H1 (cell line): ENCODE measurements around the gene RFXANK. TPM values are rescaled to one million over a fixed set of nuclear protein-coding genes. Genes with fewer than 3 reads are reported as not detected.

ENCODE experiments used
- CTCF ChIA-PET: fragments of 300-600 bp; sonication (Branson Sonifier 250); formaldehyde crosslinking; loops from one replicate; lab custom pipeline; 2021; ENCODE audit not compliant: partially characterized antibody; lab: Charles Lee
- POLR2A ChIA-PET: fragments of 300-600 bp; sonication (Branson Sonifier 250); formaldehyde crosslinking; loops from one replicate; lab custom pipeline; 2021; ENCODE audit warnings: inconsistent platforms; ENCODE audit not compliant: partially characterized antibody; lab: Charles Lee
- DNase-seq, 2 experiments: peaks; one replicate each; pipeline versions ENCODE4 v3.0.0 to v3.0.0-alpha.2; 2010 to 2022; ENCODE audit warnings: low spot score in 2 of 2, low read depth in 1 of 2, mixed read lengths in 1 of 2
- FAIRE-seq: peaks from 2 replicates; lab custom pipeline; 2011; peaks lifted over from hg19 to GRCh38; lab: Jason Lieb, UNC
- H2AFZ ChIP-seq: 2 replicates; pipeline ENCODE4 v1.8.1; 2012; ENCODE audit warnings: low read length, inconsistent platforms
- H2AK5ac ChIP-seq: 2 replicates; pipeline ENCODE4 v1.6.1; 2013; ENCODE audit warnings: low read depth, low read length
- H2BK120ac ChIP-seq: replicated peaks from 2 replicates; pipeline ENCODE3; 2013; ENCODE audit warnings: low read depth, low read length, inconsistent platforms
- H2BK12ac ChIP-seq: 2 replicates; pipeline ENCODE4 v1.6.1; 2013; ENCODE audit warnings: low read depth, low read length
- H2BK15ac ChIP-seq: 2 replicates; pipeline ENCODE4 v1.6.1; 2013; ENCODE audit warnings: low read length
- H2BK20ac ChIP-seq: 2 replicates; pipeline ENCODE4 v1.6.1; 2013; ENCODE audit warnings: low read length
- H2BK5ac ChIP-seq: 2 replicates; pipeline ENCODE4 v1.6.1; 2013; ENCODE audit warnings: low read depth, low read length
- H3K14ac ChIP-seq: 2 replicates; pipeline ENCODE4 v1.6.1; 2013; ENCODE audit warnings: inconsistent platforms; ENCODE audit not compliant: insufficient read length
- H3K18ac ChIP-seq: 2 replicates; pipeline ENCODE4 v1.6.1; 2013; ENCODE audit warnings: low read length; ENCODE audit errors: extremely low read depth
- H3K23ac ChIP-seq: 2 replicates; pipeline ENCODE4 v1.6.1; 2013; ENCODE audit warnings: inconsistent platforms; ENCODE audit not compliant: insufficient read length
- H3K23me2 ChIP-seq: 2 replicates; pipeline ENCODE4 v1.6.1; 2013; ENCODE audit warnings: low read depth, low read length
- H3K27ac ChIP-seq: 2 replicates; pipeline ENCODE4 v1.6.1; 2011; ENCODE audit warnings: low read depth, low read length, inconsistent platforms
- H3K27me3 ChIP-seq, 4 experiments: replicated peaks in 1 of 4; 1 replicate in 1 of 4; 2 replicates in 3 of 4; pipeline versions ENCODE4 v1.6.1 to v1.8.1; 2011 to 2013; ENCODE audit warnings: low read length in 3 of 4, mild to moderate bottlenecking in 3 of 4, inconsistent platforms in 2 of 4, mixed read lengths in 2 of 4, moderate library complexity in 1 of 4; ENCODE audit not compliant: control insufficient read depth in 3 of 4, insufficient read depth in 3 of 4; ENCODE audit errors: extremely low read depth in 1 of 4
- H3K36me3 ChIP-seq, 4 experiments: 2 replicates each; pipeline versions ENCODE4 v1.6.1 to v1.8.1; 2011 to 2013; ENCODE audit warnings: mild to moderate bottlenecking in 4 of 4, low read length in 3 of 4, moderate library complexity in 2 of 4, control low read depth in 1 of 4, inconsistent platforms in 1 of 4; ENCODE audit not compliant: insufficient read depth in 4 of 4, control insufficient read depth in 2 of 4
- H3K4ac ChIP-seq: replicated peaks from 2 replicates; pipeline ENCODE3; 2013; ENCODE audit warnings: low read length, low read depth, mixed read lengths, inconsistent platforms; ENCODE audit not compliant: insufficient read length
- H3K4me1 ChIP-seq, 4 experiments: replicated peaks in 1 of 4; 1 replicate in 1 of 4; 2 replicates in 3 of 4; pipeline versions ENCODE4 v1.6.1 to v1.8.1; 2011 to 2013; ENCODE audit warnings: low read length in 3 of 4, inconsistent platforms in 2 of 4, mixed read lengths in 1 of 4; ENCODE audit not compliant: insufficient read depth in 4 of 4, control insufficient read depth in 3 of 4
- H3K4me2 ChIP-seq, 2 experiments: 2 replicates each; pipeline versions ENCODE4 v1.6.1 to v1.8.1; 2011 to 2013; ENCODE audit warnings: low read depth in 2 of 2, low read length in 2 of 2, control low read depth in 1 of 2, inconsistent platforms in 1 of 2, mild to moderate bottlenecking in 1 of 2; ENCODE audit not compliant: insufficient read depth in 1 of 2
- H3K4me3 ChIP-seq, 4 experiments: fragments of 200-600, 300-600 bp in 1 of 4; sonication (generic), shearing (Covaris generic), sonication (Bioruptor Twin) in 1 of 4; 2 replicates each; pipeline versions ENCODE4 v1.5.1 to v1.8.1; 2011 to 2016; ENCODE audit warnings: low read length in 4 of 4, low read depth in 3 of 4, control low read depth in 2 of 4, inconsistent platforms in 2 of 4, mild to moderate bottlenecking in 2 of 4, mixed read lengths in 1 of 4, moderate library complexity in 1 of 4; ENCODE audit not compliant: insufficient read depth in 2 of 4; ENCODE audit errors: extremely low read depth in 1 of 4
- H3K56ac ChIP-seq: replicated peaks from 2 replicates; pipeline ENCODE3; 2013; ENCODE audit warnings: low read depth, mild to moderate bottlenecking, mixed read lengths, low read length, inconsistent platforms; ENCODE audit not compliant: insufficient read length
- H3K79me1 ChIP-seq: 2 replicates; pipeline ENCODE4 v1.6.1; 2013; ENCODE audit warnings: low read depth, low read length, control low read depth
- H3K79me2 ChIP-seq, 2 experiments: 2 replicates each; pipeline versions ENCODE4 v1.6.1 to v1.8.1; 2012 to 2013; ENCODE audit warnings: low read length in 2 of 2, mild to moderate bottlenecking in 2 of 2, inconsistent platforms in 1 of 2; ENCODE audit not compliant: insufficient read depth in 2 of 2, control insufficient read depth in 1 of 2
- H3K9ac ChIP-seq, 4 experiments: replicated peaks in 1 of 4; 1 replicate in 1 of 4; 2 replicates in 3 of 4; pipeline versions ENCODE4 v1.6.1 to v1.8.1; 2011 to 2013; ENCODE audit warnings: low read depth in 3 of 4, low read length in 3 of 4, control low read depth in 2 of 4, mild to moderate bottlenecking in 2 of 4, moderate library complexity in 2 of 4, inconsistent platforms in 1 of 4; ENCODE audit errors: extremely low read depth in 1 of 4
- H3K9me3 ChIP-seq, 2 experiments: 2 replicates each; pipeline versions ENCODE4 v1.6.1 to v1.8.1; 2012 to 2013; ENCODE audit warnings: mild to moderate bottlenecking in 2 of 2, moderate library complexity in 2 of 2, control low read depth in 1 of 2, inconsistent platforms in 1 of 2, low read depth in 1 of 2, low read length in 1 of 2, mixed read lengths in 1 of 2; ENCODE audit not compliant: insufficient read depth in 2 of 2
- H4K20me1 ChIP-seq, 2 experiments: replicated peaks in 1 of 2; 2 replicates each; pipeline versions ENCODE3 to v1.8.1; 2011 to 2013; ENCODE audit warnings: inconsistent platforms in 2 of 2, low read length in 2 of 2, mild to moderate bottlenecking in 1 of 2; ENCODE audit not compliant: insufficient read depth in 2 of 2, control insufficient read depth in 1 of 2
- H4K5ac ChIP-seq: 2 replicates; pipeline ENCODE4 v1.6.1; 2013; ENCODE audit warnings: low read length, low read depth, mixed read lengths, inconsistent platforms; ENCODE audit not compliant: insufficient read length
- H4K8ac ChIP-seq: 2 replicates; pipeline ENCODE4 v1.8.0; 2013; ENCODE audit warnings: mild to moderate bottlenecking, moderate library complexity, low read length, inconsistent platforms; ENCODE audit not compliant: insufficient read depth; ENCODE audit errors: extremely low read depth
- H4K91ac ChIP-seq: replicated peaks from 2 replicates; pipeline ENCODE3; 2013; ENCODE audit warnings: low read length, mixed read lengths, inconsistent platforms; ENCODE audit not compliant: insufficient read length
- CHD2 ChIP-seq: IDR thresholded peaks from 2 replicates; pipeline ENCODE4 v1.6.1; 2012; ENCODE audit warnings: low read length, improper control_type of control experiment
- EP300 ChIP-seq, 2 experiments: IDR thresholded peaks; 1 replicate in 1 of 2; 2 replicates in 1 of 2; pipeline ENCODE4 v1.6.1; 2011 to 2012; ENCODE audit warnings: low read depth in 2 of 2, low read length in 2 of 2, mild to moderate bottlenecking in 2 of 2, borderline replicate concordance in 1 of 2, inconsistent platforms in 1 of 2, moderate library complexity in 1 of 2
- NANOG ChIP-seq: IDR thresholded peaks from 2 replicates; pipeline ENCODE4 v1.6.1; 2011; ENCODE audit warnings: low read length, low read depth, mild to moderate bottlenecking, inconsistent platforms; ENCODE audit not compliant: insufficient read depth, poor library complexity, severe bottlenecking
- RFX5 ChIP-seq: IDR thresholded peaks from 2 replicates; pipeline ENCODE4 v1.6.1; 2011; ENCODE audit warnings: low read depth, low read length, improper control_type of control experiment, borderline replicate concordance
- TCF12 ChIP-seq: IDR thresholded peaks from 2 replicates; pipeline ENCODE4 v1.6.1; 2011; ENCODE audit warnings: low read depth, mild to moderate bottlenecking, low read length
- WGBS, 2 experiments: shearing (Covaris generic) in 1 of 2; methylation state at CpG; one replicate each; pipeline versions ENCODE4 v1.1.6 to v1.1.7; 2013 to 2015; ENCODE audit warnings: low lambda C conversion rate in 2 of 2, mixed read lengths in 2 of 2, inconsistent platforms in 1 of 2, low coverage in 1 of 2, missing lambda C conversion rate in 1 of 2; ENCODE audit not compliant: insufficient replicate concordance in 2 of 2, insufficient coverage in 1 of 2, insufficient read length in 1 of 2; ENCODE audit errors: extremely low coverage in 1 of 2, missing lambda C conversion rate in 1 of 2; 5-methylcytosine and 5-hydroxymethylcytosine counted together
- polyA plus RNA-seq, 7 experiments: library from polyadenylated mRNA; depleted of rRNA in 3 of 7; stranded (reverse) in 5 of 7; unstranded in 2 of 7; fragments of >200 nt in 5 of 7; fragments of 200-250 nt in 2 of 7; gene quantifications; 1 replicate in 5 of 7; 2 replicates in 1 of 7; 4 replicates in 1 of 7; pipeline versions ENCODE4 v1.2.1 to v1.2.3, GENCODE V29; 2011 to 2013; ENCODE audit warnings: missing spikeins in 2 of 7, mixed read lengths in 2 of 7
- total RNA-seq: library from RNA; stranded (reverse); fragmentation: NEBNext Ultra II Directional; extraction: Animal tissue kit (Norgen Biotek cat#: 25700); gene quantifications from 2 replicates; pipeline ENCODE4 v1.2.1, GENCODE V29; 2021

The RFXANK gene
- total and polyA plus RNA-seq, 2 of the 8 experiments (the other 6 are each of a cell fraction or from before 2014, with no cell fraction given): 72.9 to 87.5 TPM

DNA sequence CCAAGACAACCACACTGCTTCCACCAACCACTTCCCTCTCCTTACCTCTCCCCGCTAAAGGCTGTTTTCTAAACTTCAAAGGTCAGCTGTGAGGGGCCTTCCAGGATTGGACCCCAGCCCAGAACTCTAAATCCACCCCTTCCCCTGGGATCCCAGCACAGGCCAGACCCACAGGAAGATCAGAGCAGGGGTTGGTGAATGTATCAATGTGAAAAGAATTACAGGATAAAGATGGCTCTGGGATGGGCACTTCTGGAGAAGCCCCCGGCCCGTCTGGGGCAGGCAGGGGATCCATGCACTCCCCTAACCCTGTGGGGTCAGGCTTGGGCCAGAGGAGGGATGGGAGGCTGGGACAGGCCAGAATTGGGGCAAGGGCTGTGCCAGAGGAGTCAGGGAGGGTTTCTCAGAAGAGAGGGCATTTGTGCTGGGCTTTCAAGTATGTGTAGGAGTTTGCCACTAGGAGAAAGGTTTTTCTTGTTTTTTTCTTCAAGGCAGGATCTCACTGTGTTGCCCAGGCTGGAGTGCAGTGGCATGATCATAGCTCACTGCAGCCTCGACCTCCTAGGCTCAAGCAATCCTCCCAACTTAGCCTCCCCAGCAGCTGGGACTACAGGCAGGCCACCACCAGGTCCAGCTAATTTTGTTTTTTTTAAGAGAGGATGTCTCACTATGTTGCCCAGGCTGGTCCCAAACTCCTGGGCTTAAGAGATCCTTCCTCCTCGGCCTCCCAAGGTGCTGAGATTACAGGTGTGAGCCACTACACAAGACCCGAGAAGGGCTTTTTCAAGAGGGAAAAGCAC, 21.0 kb upstream of the RFXANK start:
- Histone ChIP-seq H2AFZ (no peak overlapping the region), H3K36me3 (no peaks in the 10 kb centered on the region; a peak in 1 of 8 replicates), H4K20me1 (peaks cover 0 to 8% of the 10 kb centered on the region in 2 experiments), H2BK120ac (no peak overlapping the region), H2BK12ac (0 out of 2 replicates have a peak overlapping the region, but pooled peaks have one; percentile 11), H3K23ac (no peak overlapping the region), H3K56ac (no peak overlapping the region), H3K23me2 (peaks cover 7% of the 10 kb centered on the region; the same call in 1 of the 2 replicates), H4K5ac (no peak overlapping the region), H2AK5ac (no peak overlapping the region), H3K9me3 (no peaks in the 10 kb centered on the region), H3K4ac (no peak overlapping the region), H3K27me3 (peaks cover 2 to 16% (median 11%) of the 10 kb centered on the region in 4 experiments), H3K4me2 (peak overlapping the region; percentile 70 to 81), H3K4me1 (peaks cover 0 to 23% (median 11%) of the 10 kb centered on the region in 4 experiments; a peak in 6 of 7 replicates), H2BK5ac (0 out of 2 replicates have a peak overlapping the region, but pooled peaks have one; percentile 18), H4K8ac (peak overlapping the region; percentile 25; the same call in 1 of the 2 replicates), H2BK15ac (no peak overlapping the region), H3K27ac (no peak overlapping the region), H3K9ac (no peak overlapping the region), H3K4me3 (peak overlapping the region in 2 of 4 experiments; percentile 10 to 59; a peak in 1 of 8 replicates), H3K14ac (no peak overlapping the region), H3K79me1 (no peaks in the 10 kb centered on the region), H4K91ac (no peak overlapping the region), H3K18ac (no peak overlapping the region; the same call in 1 of the 2 replicates), H3K79me2 (no peaks in the 10 kb centered on the region), H2BK20ac (no peak overlapping the region)
- DNase-seq: no peak
- ChIA-PET POLR2A (interaction anchor here (0.9 to 11.8 kb wide), 5 partner anchors 10 to 112 kb away, joined by 3 to 133 read pairs (median 6); partner anchors contain the start of gene BORCS8), CTCF (interaction anchor here (1.3 to 7.1 kb wide), 4 partner anchors 12 to 119 kb away, joined by 3 to 109 read pairs (median 45); no protein-coding TSS in a partner anchor)
- 76% methylated on average over 6 of the region's 6 CpGs; no CpG with 5 or more reads in 1 of the 2 experiments for WGBS, 2 experiments
- no peak for FAIRE-seq
- no peak for TF ChIP-seq TCF12
- no peak for TF ChIP-seq RFX5
- no peak for TF ChIP-seq NANOG
- no peak for TF ChIP-seq EP300 (IDR thresholded peaks at IDR 0.05; ENCODE audit: borderline replicate concordance in 1 of 2, low read depth in 2 of 2, low read length in 2 of 2)
- TF ChIP-seq CHD2: no peak
